Choroid plexus epithelial cell (primary cell): Measurements from ENCODE around the gene RFX7.

ENCODE experiments used
- DNase-seq: peaks from one replicate; pipeline ENCODE4 v3.0.0-alpha.2; 2010; ENCODE audit warnings: low read depth
- H3K4me3 ChIP-seq: 2 replicates; pipeline ENCODE4 v1.5.1; 2011; ENCODE audit warnings: low read depth, mild to moderate bottlenecking, control low read depth, low read length, moderate library complexity
- TF ChIP-seq, protein P1 (sequence below): conservative IDR thresholded peaks from 2 replicates; pipeline ENCODE4 v1.5.1; 2011; ENCODE audit warnings: low read depth, mild to moderate bottlenecking, control low read depth, inconsistent platforms, low read length, moderate library complexity

Gene RFX7

DNA sequence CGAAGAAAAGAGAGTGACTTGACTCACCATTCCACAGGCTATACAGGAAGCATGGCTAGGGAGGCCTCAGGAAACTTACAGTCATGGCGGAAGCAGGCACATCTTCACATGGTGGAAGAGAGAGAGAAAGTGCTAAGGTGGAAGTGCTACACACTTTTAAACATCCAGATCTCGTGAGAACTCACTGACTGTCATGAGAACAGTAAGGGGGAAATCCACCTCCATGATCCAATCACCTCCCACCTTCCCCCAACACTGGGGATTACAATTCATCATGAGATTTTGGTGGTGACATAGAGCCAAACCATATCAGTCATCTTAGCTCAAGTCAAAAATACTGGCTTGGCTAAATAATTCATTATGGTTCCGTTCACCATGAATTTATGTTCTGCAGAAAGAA lies 205.0 kb downstream of the RFX7 start:
- TF ChIP-seq, protein P1, sequence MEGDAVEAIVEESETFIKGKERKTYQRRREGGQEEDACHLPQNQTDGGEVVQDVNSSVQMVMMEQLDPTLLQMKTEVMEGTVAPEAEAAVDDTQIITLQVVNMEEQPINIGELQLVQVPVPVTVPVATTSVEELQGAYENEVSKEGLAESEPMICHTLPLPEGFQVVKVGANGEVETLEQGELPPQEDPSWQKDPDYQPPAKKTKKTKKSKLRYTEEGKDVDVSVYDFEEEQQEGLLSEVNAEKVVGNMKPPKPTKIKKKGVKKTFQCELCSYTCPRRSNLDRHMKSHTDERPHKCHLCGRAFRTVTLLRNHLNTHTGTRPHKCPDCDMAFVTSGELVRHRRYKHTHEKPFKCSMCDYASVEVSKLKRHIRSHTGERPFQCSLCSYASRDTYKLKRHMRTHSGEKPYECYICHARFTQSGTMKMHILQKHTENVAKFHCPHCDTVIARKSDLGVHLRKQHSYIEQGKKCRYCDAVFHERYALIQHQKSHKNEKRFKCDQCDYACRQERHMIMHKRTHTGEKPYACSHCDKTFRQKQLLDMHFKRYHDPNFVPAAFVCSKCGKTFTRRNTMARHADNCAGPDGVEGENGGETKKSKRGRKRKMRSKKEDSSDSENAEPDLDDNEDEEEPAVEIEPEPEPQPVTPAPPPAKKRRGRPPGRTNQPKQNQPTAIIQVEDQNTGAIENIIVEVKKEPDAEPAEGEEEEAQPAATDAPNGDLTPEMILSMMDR: no peak
- no peak overlapping the region for H3K4me3 ChIP-seq
- no peak for DNase-seq

DNA sequence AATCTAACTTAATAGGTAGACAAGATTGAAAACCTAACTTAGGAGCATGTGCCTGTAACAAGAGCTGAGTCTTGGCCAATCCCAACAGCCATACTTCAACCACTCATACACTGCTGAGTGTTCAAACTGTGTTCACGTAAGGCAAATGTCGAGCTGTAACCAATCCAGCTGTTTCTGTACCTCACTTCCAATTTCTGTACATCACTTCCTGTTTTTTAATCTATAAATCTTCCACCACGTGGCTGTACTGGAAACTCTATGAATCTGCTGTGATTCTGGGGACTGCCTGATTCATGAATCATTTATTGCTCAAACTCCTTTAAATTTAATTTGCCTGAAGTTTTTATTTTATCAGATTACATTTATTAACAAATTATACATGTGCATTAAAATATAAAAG lies 205.7 kb downstream of the RFX7 start:
- DNase-seq: peak; percentile 38
- TF ChIP-seq, protein P1: no peak

More for the DNA sequence above, 205.7 kb downstream of the RFX7 start:
- no peak overlapping the region for H3K4me3 ChIP-seq
